ENCODE results near the gene PNPLA5. TPM values are rescaled to one million over a fixed set of nuclear protein-coding genes. Genes with fewer than 3 reads are reported as not detected.

PNPLA5 gene
- total RNA-seq, 2 donors from 2014 or later: not detected

- no peak for ATAC-seq (ENCODE audit: insufficient number of reproducible peaks, low FRiP score, low read depth)
- no peak for DNase-seq (ENCODE audit: low spot score)
- H3K4me1 ChIP-seq (ENCODE audit: control insufficient read depth in 1 of 2, low read depth in 2 of 2): no peaks in the 10 kb centered on the region
- no peak for TF ChIP-seq CTCF (IDR thresholded peaks at IDR 0.05)
- H3K4me3 ChIP-seq: no peak overlapping the region
- no peak overlapping the region for H3K27ac ChIP-seq
- H3K9me3 ChIP-seq: no peaks in the 10 kb centered on the region
- H3K27me3 ChIP-seq (replicated peaks; ENCODE audit: insufficient read depth): no peaks in the 10 kb centered on the region
- H3K36me3 ChIP-seq: no peaks in the 10 kb centered on the region
Observed at GRCh38 chr22:43859621-43860020, 32.2 kb downstream of the PNPLA5 start.

DNA sequence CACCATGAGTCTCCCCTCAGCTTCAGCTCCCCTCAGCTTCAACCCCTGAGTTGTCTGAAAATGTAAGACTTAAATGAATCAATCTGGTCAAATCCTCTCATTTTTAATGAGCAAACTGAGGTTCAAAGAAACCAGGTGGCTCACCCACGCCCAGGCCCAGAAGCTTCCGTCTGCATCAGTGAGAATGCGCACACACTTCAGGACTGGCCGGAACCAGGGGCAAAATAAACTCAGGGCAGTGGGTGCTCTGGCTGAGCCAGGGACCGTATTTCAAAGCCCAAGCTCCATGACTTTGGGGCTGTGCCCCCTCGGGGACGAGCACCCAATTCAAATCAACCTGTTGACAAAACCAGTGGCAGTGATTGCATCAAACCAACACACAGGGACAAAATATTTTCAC, 32.6 kb downstream of the PNPLA5 start:
- H3K27me3 ChIP-seq (replicated peaks; ENCODE audit: insufficient read depth): no peaks in the 10 kb centered on the region
- no peaks in the 10 kb centered on the region for H3K9me3 ChIP-seq
- H3K27ac ChIP-seq: no peak overlapping the region
- TF ChIP-seq CTCF (IDR thresholded peaks at IDR 0.05): no peak
- DNase-seq (ENCODE audit: low spot score) (no peak), ATAC-seq (ENCODE audit: insufficient number of reproducible peaks, low FRiP score, low read depth) (no peak)
- no peak overlapping the region for H3K4me3 ChIP-seq
- H3K4me1 ChIP-seq (ENCODE audit: control insufficient read depth in 1 of 2, low read depth in 2 of 2): no peaks in the 10 kb centered on the region
- H3K36me3 ChIP-seq: no peaks in the 10 kb centered on the region

DNA sequence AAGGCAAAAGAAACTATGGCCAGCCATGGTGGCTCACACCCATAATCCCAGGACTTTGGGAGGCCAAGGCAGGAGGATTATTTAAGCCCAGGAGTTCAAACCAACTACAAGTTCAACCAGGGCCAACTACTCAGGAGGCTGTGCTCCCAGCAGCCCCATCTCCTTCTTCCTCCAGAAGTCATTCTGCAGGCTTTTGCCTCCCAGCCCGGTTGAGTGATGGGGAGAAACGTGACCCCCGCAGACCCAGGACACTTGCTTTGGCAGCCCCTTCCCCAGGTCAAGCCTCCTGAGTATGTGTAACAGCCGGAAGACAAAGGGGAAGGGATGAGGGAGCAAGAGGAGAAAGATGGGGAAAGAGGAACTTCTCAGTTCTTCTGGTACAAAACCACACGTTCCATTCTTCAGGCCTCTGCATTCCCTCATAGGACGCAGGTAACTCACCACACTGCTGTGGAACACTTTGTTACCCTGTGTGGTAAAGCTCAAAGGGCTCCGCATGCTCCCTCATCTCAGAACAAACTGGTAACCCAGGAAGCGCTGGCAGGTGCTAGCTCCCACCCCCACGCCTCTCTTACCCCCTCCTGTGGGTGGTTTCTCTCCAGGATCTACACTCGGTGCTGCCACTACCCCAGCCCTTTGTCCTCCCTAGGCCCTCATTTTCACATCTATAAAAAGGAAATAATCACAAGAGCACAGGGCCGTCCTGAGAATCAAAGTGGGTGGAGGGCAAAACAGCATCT, 33.5 kb downstream of the PNPLA5 start:
- H3K4me1 ChIP-seq (ENCODE audit: control insufficient read depth in 1 of 2, low read depth in 2 of 2): no peaks in the 10 kb centered on the region
- H3K27me3 ChIP-seq (replicated peaks; ENCODE audit: insufficient read depth): no peaks in the 10 kb centered on the region
- DNase-seq (ENCODE audit: low spot score) (no peak), ATAC-seq (ENCODE audit: insufficient number of reproducible peaks, low FRiP score, low read depth) (no peak)
- H3K27ac ChIP-seq: no peak overlapping the region
- TF ChIP-seq CTCF (IDR thresholded peaks at IDR 0.05): no peak
- H3K9me3 ChIP-seq: no peaks in the 10 kb centered on the region
- H3K36me3 ChIP-seq: no peaks in the 10 kb centered on the region
- no peak overlapping the region for H3K4me3 ChIP-seq

- Histone ChIP-seq H3K27me3 (replicated peaks; ENCODE audit: insufficient read depth) (no peaks in the 10 kb centered on the region), H3K36me3 (no peaks in the 10 kb centered on the region), H3K4me1 (ENCODE audit: control insufficient read depth in 1 of 2, low read depth in 2 of 2) (no peaks in the 10 kb centered on the region), H3K9me3 (no peaks in the 10 kb centered on the region), H3K27ac (no peak overlapping the region), H3K4me3 (no peak overlapping the region)
- ATAC-seq (ENCODE audit: insufficient number of reproducible peaks, low FRiP score, low read depth) (no peak), DNase-seq (ENCODE audit: low spot score) (no peak)
- no peak for TF ChIP-seq CTCF (IDR thresholded peaks at IDR 0.05)
Observed at GRCh38 chr22:43857367-43857766, 34.4 kb downstream of the PNPLA5 start.

- Histone ChIP-seq H3K9me3 (no peaks in the 10 kb centered on the region), H3K4me1 (ENCODE audit: control insufficient read depth in 1 of 2, low read depth in 2 of 2) (no peaks in the 10 kb centered on the region), H3K27ac (no peak overlapping the region), H3K4me3 (no peak overlapping the region), H3K36me3 (no peaks in the 10 kb centered on the region), H3K27me3 (replicated peaks; ENCODE audit: insufficient read depth) (no peaks in the 10 kb centered on the region)
- no peak for TF ChIP-seq CTCF (IDR thresholded peaks at IDR 0.05)
- ATAC-seq (ENCODE audit: insufficient number of reproducible peaks, low FRiP score, low read depth) (no peak), DNase-seq (ENCODE audit: low spot score) (no peak)
Observed at GRCh38 chr22:43855431-43855830, 36.4 kb downstream of the PNPLA5 start.
